ENCODE data around the gene TANC1. TPM values are rescaled to one million over a fixed set of nuclear protein-coding genes. Genes with fewer than 3 reads are reported as not detected.
A peak's percentile ranks its signal among the peaks of the same experiment; 100 is the strongest.
"Not testable (repeated sequence)": the region's sequence is repeated elsewhere in the genome, so short reads cannot be mapped to it uniquely, and the experiment has no call there.

TANC1 gene
- total RNA-seq, 1 experiment from 2014 or later, result 7.8 TPM

- DNase-seq (ENCODE audit: low read depth), result no peak
- in situ Hi-C loops (cut with HindIII; ENCODE audit: low pct_unique_long_range_greater_than_20kb, low sequenced_read_pairs), result no loop called here
These were observed 41.9 kb downstream of the TANC1 start for GRCh38 chr2:159010340-159010739.

- in situ Hi-C loops (cut with HindIII; ENCODE audit: low pct_unique_long_range_greater_than_20kb, low sequenced_read_pairs), result no loop called here
- DNase-seq (ENCODE audit: low read depth), result no peak
These were observed 42.5 kb downstream of the TANC1 start for GRCh38 chr2:159010963-159011362.

DNA sequence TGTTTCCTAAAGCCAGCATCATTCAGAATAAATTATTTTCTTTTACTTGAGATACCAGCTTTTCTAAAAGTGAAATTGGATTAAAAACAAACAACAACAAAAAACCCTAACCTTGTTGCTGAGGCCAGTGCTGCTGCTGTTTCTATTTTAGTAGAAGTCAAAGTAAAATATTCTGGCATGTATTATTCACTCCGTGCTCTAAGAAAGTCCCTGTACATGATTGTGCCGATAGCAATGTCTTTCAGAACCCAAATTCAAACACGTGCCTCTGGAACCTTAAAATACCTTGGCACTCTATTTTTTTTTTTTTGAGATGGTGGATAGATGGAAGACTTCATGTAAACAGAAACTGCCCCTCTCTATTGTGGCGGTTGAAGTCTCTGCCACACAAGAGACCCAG is 43.7 kb downstream of the TANC1 start:
- no peak for DNase-seq (ENCODE audit: low read depth)
- in situ Hi-C loops (cut with HindIII; ENCODE audit: low pct_unique_long_range_greater_than_20kb, low sequenced_read_pairs), result no loop called here

DNA sequence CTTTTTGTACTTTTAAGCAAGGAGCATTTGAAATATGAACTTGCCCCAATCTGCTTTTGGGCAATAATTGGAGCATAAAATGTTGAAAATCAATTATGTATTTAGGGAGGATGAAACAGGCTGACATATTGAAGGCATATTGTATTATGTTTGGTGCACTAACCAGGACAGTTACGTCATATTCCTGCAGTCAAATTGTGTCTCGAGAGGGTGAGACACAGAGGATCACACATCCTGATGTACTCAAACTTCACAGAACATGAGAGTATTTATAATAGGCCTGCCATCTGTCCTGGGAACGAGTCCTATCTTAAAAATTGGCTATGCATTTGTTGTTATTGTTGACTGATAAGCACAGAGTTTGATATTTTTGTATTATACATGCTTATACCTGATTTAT is 44.7 kb downstream of the TANC1 start:
- in situ Hi-C loops (cut with HindIII; ENCODE audit: low pct_unique_long_range_greater_than_20kb, low sequenced_read_pairs), result no loop called here
- no peak for DNase-seq (ENCODE audit: low read depth)

DNA sequence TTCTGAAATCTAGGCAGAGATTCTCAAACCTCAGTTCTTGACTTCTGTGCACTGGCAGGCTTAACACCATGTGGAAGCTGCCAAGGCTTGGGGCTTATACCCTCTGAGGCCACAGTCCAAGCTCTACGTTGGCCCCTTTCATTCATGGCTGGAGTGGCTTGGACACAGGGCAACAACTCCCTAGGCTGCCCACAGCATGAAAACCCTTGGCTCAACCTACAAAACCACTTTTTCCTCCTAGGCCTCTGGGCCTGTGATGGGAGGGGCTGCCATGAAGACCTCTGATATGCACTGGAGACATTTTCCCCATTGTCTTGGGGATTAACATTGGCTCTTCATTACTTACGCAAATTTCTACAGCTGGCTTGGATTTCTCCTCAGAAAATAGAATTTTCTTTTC is 46.7 kb downstream of the TANC1 start:
- in situ Hi-C loops (cut with HindIII; ENCODE audit: low pct_unique_long_range_greater_than_20kb, low sequenced_read_pairs), result no loop called here
- DNase-seq (ENCODE audit: low read depth), result no peak

DNA sequence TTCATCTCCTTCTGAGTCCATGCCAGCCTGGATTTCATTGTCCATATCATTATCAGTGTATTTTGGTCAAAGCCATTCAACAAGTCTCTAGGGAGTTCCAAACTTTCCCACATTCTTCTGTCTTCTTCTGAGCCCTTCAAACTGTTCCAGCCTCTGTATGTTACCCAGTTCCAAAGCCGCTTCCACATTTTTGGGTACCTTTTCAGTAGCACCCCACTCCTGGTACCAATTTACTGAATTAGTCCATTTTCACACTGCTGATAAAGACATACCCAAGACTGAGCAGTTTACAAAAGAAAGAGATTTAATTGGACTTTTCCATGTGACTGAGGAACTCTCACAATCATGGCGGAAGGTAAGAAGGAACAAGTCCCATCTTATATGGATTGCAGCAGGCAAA is 47.4 kb downstream of the TANC1 start:
- in situ Hi-C loops (cut with HindIII; ENCODE audit: low pct_unique_long_range_greater_than_20kb, low sequenced_read_pairs), result no loop called here
- DNase-seq (ENCODE audit: low read depth), result no peak

DNA sequence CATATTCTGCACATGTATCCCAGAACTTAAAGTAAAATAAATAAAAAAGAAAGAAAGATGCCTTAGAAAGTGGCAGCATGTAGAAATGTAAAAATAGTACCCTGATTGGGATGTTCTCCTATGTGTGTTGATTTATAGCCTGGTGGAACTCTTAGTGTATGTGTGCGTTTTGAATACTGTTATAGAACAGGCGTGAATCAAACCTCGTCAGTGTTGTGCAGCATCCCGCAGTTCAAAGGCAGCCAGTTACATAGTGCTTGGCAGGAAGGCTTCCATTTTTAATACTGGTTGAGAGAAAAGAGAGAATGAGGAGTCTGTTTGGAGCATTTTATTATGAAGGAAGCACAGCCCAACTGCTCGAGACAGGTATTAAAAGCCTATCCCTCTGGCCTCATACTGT is 49.4 kb downstream of the TANC1 start:
- in situ Hi-C loops (cut with HindIII; ENCODE audit: low pct_unique_long_range_greater_than_20kb, low sequenced_read_pairs), result no loop called here
- DNase-seq (ENCODE audit: low read depth), result no peak

- no peak for DNase-seq (ENCODE audit: low read depth)
- in situ Hi-C loops (cut with HindIII; ENCODE audit: low pct_unique_long_range_greater_than_20kb, low sequenced_read_pairs), result no loop called here
These were observed 50.6 kb downstream of the TANC1 start for GRCh38 chr2:159019021-159019420.

DNA sequence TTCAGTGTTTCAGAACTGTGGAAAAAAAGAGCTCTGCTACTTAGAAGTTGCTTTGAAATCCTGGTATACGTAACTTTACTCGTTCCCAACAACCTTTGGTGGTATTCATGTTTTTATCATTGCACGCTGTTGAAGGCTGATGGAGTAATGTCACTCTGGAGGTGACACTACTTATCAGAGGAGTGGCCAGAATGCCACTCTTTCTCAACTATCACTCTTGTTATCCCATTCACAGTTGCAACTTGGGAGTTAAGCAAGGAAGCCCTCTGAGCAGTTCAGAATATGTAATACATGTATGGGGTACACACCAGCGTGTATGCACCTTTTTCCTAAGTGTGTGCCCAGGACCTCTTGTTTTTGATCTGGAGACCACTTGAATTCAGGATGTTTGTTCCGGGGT is 53.6 kb downstream of the TANC1 start:
- no peak for DNase-seq (ENCODE audit: low read depth)
- in situ Hi-C loops (cut with HindIII; ENCODE audit: low pct_unique_long_range_greater_than_20kb, low sequenced_read_pairs), result no loop called here

- no peak for DNase-seq (ENCODE audit: low read depth)
- in situ Hi-C loops (cut with HindIII; ENCODE audit: low pct_unique_long_range_greater_than_20kb, low sequenced_read_pairs), result no loop called here
These were observed 57.7 kb downstream of the TANC1 start for GRCh38 chr2:159026170-159026569.

DNA sequence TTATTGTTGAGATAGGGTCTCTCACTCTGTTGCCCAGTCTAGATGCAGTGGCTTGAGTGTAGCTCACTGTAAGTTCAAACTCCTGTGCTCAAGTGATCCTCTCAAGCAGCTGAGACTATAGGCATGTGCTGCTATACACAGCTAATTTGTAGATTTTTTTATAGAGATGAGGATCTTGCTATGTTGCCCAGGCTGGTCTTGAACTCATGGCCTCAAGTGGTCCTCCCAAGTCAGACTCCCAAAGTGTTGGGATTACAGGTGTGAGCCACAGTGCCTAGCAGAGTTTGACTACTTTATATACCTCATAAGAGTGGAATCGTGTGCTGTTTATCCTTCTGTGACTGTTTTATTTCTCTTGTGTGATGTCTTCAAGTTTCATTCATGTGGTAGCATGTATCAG is 60.3 kb downstream of the TANC1 start:
- DNase-seq (ENCODE audit: low read depth), result no peak
- in situ Hi-C loops (cut with HindIII; ENCODE audit: low pct_unique_long_range_greater_than_20kb, low sequenced_read_pairs), result no loop called here

- in situ Hi-C loops (cut with HindIII; ENCODE audit: low pct_unique_long_range_greater_than_20kb, low sequenced_read_pairs), result no loop called here
- no peak for DNase-seq (ENCODE audit: low read depth)
These were observed 61.5 kb downstream of the TANC1 start for GRCh38 chr2:159029936-159030335.

DNA sequence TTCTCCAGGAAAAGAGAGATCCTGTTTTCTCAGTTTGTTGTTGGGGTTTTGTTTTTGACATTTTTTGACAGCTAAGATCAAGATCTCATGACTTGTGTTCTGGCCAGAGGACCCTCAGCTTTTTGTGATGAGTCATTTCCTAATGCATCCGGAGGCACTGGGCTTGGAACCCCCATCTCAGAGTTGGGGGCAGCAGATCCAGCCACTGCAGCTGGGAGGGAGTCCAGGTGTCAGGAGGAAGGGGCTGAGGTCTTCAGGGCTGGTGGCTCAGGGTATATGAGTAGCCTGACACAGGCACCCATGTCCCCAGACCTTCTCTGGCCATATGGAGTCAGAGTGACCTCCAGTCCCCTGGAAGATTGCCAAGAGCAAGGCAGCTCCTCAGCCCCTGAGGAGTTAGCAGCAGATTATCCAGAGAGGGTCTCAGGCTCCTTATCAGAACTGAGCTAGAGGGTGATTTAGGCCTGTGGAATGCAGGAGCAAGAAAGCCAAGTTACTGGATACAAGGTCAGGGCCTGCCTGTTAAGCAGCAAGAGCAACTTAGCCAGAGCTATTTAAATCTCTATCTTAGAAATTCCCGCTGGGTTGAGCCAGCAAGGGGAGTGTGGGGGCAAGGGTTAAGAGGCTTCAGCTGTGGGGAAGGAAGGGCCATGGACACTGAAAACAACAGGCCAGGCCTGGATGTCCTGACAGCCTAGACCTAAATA is 62.4 kb downstream of the TANC1 start:
- DNase-seq (ENCODE audit: low read depth), result peak; percentile 48
- in situ Hi-C loops (cut with HindIII; ENCODE audit: low pct_unique_long_range_greater_than_20kb, low sequenced_read_pairs), result no loop called here

GRCh38 chr2:159032146-159032545 is 63.7 kb downstream of the TANC1 start:
- in situ Hi-C loops (cut with HindIII; ENCODE audit: low pct_unique_long_range_greater_than_20kb, low sequenced_read_pairs), result no loop called here
- no peak for DNase-seq (ENCODE audit: low read depth)

DNA sequence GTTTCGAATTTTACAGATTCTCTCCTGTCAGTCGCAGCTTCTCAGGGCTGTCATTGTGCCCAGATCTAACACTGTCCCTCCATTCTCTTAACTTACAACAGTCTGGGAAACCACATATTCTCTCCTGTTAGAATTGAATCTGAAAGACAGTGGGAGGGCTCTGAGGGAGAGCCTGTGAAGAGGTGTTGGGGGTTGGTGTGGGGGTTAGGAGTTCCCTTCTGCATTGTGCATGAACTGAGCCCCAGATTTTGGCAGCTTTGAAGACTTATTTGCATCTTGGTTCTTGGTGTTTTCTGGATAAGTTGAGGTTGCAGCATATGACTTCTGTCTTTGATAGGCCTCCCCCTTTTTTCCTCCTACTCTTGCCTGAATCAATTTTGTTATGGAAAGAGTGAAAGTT is 64.1 kb downstream of the TANC1 start:
- DNase-seq (ENCODE audit: low read depth), result no peak
- in situ Hi-C loops (cut with HindIII; ENCODE audit: low pct_unique_long_range_greater_than_20kb, low sequenced_read_pairs), result no loop called here

DNA sequence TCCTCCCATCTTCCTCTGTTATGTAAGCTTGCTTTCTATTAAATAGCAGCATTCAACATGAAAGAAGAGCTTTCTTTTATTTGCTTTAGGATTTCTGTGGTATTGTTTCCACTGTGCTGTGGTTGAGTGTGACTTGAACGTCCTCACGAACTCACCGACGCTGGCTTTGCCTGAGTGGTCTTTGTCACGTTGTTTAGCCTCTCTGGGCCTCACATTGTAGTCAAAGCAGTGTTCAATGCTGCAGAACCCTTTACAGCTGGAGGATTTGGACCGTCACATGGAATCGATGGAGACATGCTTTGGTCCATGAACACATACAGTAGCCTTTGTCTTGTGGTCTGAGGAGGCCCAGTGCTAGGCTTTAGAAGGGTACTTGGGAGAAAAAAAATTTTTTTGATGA is 66.3 kb downstream of the TANC1 start:
- in situ Hi-C loops (cut with HindIII; ENCODE audit: low pct_unique_long_range_greater_than_20kb, low sequenced_read_pairs), result no loop called here
- no peak for DNase-seq (ENCODE audit: low read depth)

DNA sequence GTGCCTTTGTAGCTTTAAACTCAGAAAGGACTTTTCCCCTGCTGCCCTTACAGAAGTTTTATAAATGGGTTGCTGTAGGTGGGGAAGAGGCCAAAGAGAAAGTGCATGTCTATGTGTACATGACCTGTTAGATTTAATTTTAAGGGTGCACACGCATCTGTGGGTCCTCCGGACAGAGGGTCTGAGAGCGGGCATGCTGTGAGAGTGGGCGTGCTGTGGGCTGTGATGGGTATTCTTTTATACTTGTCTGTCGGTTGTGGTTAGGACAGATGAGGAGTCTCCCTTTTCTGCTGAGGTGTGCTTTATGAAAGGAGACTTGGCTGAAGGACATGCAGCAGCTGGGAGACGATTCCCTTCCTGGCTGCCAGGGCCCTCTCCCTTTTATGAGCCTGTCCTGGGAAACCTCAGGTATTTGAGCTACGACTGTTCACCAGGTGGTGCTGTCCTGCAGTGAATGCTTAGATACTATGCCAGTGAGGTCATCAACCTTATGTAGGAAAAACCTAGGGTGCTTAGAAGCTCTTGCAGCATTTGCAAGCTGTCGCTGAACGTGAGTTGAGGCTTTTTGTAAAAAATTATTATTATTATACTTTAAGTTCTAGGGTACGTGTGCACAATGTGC is 67.5 kb downstream of the TANC1 start:
- in situ Hi-C loops (cut with HindIII; ENCODE audit: low pct_unique_long_range_greater_than_20kb, low sequenced_read_pairs), result no loop called here
- DNase-seq (ENCODE audit: low read depth), result peak; percentile 63

DNA sequence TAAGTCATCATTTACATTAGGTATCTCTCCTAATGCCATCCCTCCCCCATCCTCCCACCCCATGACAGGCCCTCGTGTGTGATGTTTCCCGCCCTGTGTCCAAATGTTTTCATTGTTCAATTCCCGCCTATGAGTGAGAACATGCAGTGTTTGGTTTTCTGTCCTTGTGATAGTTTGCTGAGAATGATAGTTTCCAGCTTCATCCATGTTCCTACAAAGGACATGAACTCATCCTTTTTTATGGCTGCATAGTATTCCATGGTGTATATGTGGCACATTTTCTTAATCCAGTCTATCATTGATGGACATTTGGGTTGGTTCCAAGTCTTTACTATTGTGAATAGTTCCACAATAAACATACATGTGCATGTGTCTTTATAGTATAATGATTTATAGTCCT is 68.0 kb downstream of the TANC1 start:
- in situ Hi-C loops (cut with HindIII; ENCODE audit: low pct_unique_long_range_greater_than_20kb, low sequenced_read_pairs); DNase-seq (ENCODE audit: low read depth): not testable (repeated sequence)

DNA sequence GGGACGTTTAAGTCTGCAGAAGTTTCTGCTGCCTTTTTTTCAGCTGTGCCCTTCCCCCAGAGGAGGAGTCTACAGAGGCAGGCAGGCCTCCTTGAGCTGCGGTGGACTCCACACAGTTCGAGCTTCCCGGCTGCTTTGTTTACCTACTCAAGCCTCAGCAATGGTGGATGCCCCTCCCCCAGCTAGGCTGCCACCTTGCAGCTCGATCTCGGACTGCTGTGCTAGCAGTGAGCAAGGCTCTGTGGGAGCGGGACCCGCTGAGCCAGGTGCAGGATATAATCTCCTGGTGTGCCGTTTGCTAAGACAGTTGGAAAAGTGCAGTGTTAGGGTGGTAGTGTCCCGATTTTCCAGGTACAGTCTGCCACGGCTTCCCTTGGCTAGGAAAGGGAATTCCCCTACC is 72.9 kb downstream of the TANC1 start:
- DNase-seq (ENCODE audit: low read depth); in situ Hi-C loops (cut with HindIII; ENCODE audit: low pct_unique_long_range_greater_than_20kb, low sequenced_read_pairs): not testable (repeated sequence)

Measured in Caki2 (cell line).